ENCODE data around the gene PDSS2. TPM values are rescaled to one million over a fixed set of nuclear protein-coding genes. Genes with fewer than 3 reads are reported as not detected.

PDSS2 gene
- total and polyA plus RNA-seq, 4 donors: 6.6 to 19.8 (median 15.6) TPM

DNA sequence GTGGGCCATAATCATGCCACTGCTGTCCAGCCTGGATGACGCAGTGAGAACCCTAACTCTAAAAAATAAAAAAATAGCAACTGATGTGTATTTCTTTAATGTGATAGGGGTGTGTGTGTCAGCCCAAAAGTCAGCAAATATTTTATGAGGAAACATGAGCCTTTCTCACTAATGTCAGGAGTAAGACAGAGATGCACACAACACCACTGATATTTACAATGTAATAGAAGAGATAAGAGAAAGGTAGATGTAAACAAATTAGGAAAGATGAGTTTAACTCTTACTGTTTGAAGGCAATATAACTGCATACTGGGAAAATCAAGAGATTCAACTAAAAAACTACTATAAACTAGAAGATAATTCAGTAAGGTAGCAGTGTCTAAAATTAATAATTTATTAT, 244.0 kb downstream of the PDSS2 start:
- Histone ChIP-seq H3K27me3 (ENCODE audit: control insufficient read depth in 3 of 3, insufficient read depth in 3 of 3, low read length in 2 of 3) (no peaks in the 10 kb centered on the region), H3K27ac (ENCODE audit: low read depth in 1 of 2, low read length in 1 of 2) (no peak overlapping the region), H3K9me3 (ENCODE audit: control insufficient read depth in 4 of 4, insufficient read depth in 3 of 4, low read length in 3 of 4) (no peaks in the 10 kb centered on the region), H3K9ac (ENCODE audit: insufficient read depth in 1 of 2, low read length in 2 of 2) (no peak overlapping the region), H3K36me3 (ENCODE audit: control insufficient read depth in 4 of 4, insufficient read depth in 4 of 4, low read length in 4 of 4) (no peaks in the 10 kb centered on the region), H3K4me1 (ENCODE audit: control insufficient read depth in 5 of 5, insufficient read depth in 5 of 5, low read length in 5 of 5) (peaks cover 0 to 2% (median 0%) of the 10 kb centered on the region in 5 donors), H3K4me3 (no peak overlapping the region)
- WGBS, 2 donors: 98 to 100% methylated on average over 1 of the region's 1 CpG
- TF ChIP-seq, protein P1, sequence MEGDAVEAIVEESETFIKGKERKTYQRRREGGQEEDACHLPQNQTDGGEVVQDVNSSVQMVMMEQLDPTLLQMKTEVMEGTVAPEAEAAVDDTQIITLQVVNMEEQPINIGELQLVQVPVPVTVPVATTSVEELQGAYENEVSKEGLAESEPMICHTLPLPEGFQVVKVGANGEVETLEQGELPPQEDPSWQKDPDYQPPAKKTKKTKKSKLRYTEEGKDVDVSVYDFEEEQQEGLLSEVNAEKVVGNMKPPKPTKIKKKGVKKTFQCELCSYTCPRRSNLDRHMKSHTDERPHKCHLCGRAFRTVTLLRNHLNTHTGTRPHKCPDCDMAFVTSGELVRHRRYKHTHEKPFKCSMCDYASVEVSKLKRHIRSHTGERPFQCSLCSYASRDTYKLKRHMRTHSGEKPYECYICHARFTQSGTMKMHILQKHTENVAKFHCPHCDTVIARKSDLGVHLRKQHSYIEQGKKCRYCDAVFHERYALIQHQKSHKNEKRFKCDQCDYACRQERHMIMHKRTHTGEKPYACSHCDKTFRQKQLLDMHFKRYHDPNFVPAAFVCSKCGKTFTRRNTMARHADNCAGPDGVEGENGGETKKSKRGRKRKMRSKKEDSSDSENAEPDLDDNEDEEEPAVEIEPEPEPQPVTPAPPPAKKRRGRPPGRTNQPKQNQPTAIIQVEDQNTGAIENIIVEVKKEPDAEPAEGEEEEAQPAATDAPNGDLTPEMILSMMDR (IDR thresholded peaks at IDR 0.05; ENCODE audit: control extremely low read depth, extremely low read depth): no peak
- DNase-seq (no peak), ATAC-seq (ENCODE audit: insufficient read depth, low FRiP score) (no peak)

GRCh38 chr6:107214655-107215054, 244.7 kb downstream of the PDSS2 start:
- Histone ChIP-seq H3K36me3 (ENCODE audit: control insufficient read depth in 4 of 4, insufficient read depth in 4 of 4, low read length in 4 of 4) (no peaks in the 10 kb centered on the region), H3K9me3 (ENCODE audit: control insufficient read depth in 4 of 4, insufficient read depth in 3 of 4, low read length in 3 of 4) (no peaks in the 10 kb centered on the region), H3K27ac (ENCODE audit: low read depth in 1 of 2, low read length in 1 of 2) (no peak overlapping the region), H3K4me3 (no peak overlapping the region), H3K9ac (ENCODE audit: insufficient read depth in 1 of 2, low read length in 2 of 2) (no peak overlapping the region), H3K4me1 (ENCODE audit: control insufficient read depth in 5 of 5, insufficient read depth in 5 of 5, low read length in 5 of 5) (peaks cover 0 to 2% (median 0%) of the 10 kb centered on the region in 5 donors), H3K27me3 (ENCODE audit: control insufficient read depth in 3 of 3, insufficient read depth in 3 of 3, low read length in 2 of 3) (no peaks in the 10 kb centered on the region)
- ATAC-seq (ENCODE audit: insufficient read depth, low FRiP score): no peak
- TF ChIP-seq, protein P1 (IDR thresholded peaks at IDR 0.05; ENCODE audit: control extremely low read depth, extremely low read depth): no peak
- no peak for DNase-seq

DNA sequence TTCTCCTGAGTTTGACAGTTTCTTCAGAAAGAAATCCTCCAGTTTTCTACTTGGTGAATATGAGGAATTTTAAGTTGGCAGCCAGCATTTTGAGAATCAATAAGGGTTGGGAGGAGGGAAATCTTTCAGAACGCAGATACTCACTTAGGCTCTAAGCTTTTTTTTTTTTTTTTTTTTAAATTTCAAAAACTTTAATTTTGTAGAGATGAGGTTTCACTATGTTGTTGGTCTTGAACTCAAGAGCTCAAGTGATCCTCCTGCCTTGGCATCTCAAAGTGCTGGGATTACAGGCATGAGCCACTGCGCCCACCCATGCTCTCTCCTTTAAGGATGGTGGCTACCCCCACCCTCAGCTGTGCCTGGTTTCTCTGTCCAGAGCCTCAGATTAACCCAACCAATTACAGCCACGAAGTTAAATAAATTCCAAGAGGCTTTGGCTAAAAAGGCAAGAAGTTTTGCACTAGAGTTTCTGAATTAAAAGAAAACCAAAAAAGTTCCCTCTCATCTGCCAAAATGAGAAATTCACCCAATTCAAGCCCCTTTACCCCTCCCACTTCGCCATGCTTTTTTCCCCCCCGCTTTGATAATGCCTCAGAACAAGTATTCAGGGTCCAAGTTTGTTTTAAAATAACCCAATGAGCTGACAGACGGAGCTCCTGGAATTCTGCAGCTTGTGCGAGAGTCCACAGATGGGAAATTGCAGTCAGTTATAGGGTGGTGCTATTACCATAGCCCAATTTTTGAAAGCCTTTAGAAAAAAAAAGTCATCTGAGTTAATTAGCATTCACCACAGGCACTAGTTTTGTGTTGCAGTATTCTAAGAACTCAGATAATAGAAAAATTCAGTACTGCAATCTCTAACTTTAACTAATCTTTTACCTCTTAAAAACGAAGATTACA, 249.7 kb downstream of the PDSS2 start:
- ATAC-seq (ENCODE audit: insufficient read depth, low FRiP score): no peak
- Histone ChIP-seq H3K4me1 (ENCODE audit: control insufficient read depth in 5 of 5, insufficient read depth in 5 of 5, low read length in 5 of 5) (peaks cover 0 to 2% (median 0%) of the 10 kb centered on the region in 5 donors), H3K9me3 (ENCODE audit: control insufficient read depth in 4 of 4, insufficient read depth in 3 of 4, low read length in 3 of 4) (no peaks in the 10 kb centered on the region), H3K27ac (ENCODE audit: low read depth in 1 of 2, low read length in 1 of 2) (no peak overlapping the region), H3K36me3 (ENCODE audit: control insufficient read depth in 4 of 4, insufficient read depth in 4 of 4, low read length in 4 of 4) (no peaks in the 10 kb centered on the region), H3K9ac (ENCODE audit: insufficient read depth in 1 of 2, low read length in 2 of 2) (no peak overlapping the region), H3K27me3 (ENCODE audit: control insufficient read depth in 3 of 3, insufficient read depth in 3 of 3, low read length in 2 of 3) (no peaks in the 10 kb centered on the region), H3K4me3 (no peak overlapping the region)
- WGBS, 2 donors: 81 to 92% methylated on average over 8 of the region's 8 CpGs
- no peak for DNase-seq
- TF ChIP-seq, protein P1 (IDR thresholded peaks at IDR 0.05; ENCODE audit: control extremely low read depth, extremely low read depth): no peak

Measured in lung (tissue), 12 donors.